OCI-LY1 (cell line): Measurements from ENCODE around the gene KCNK17.

ENCODE experiments used
- H2AFZ ChIP-seq: fragments of 200-600 bp; sonication (generic), shearing (Covaris generic); 2 replicates; pipeline ENCODE4 v1.6.0; 2014; ENCODE audit warnings: antibody characterized with exemption, mild to moderate bottlenecking, low read length
- H3F3A ChIP-seq: fragments of 200-600 bp; sonication (generic), shearing (Covaris generic); 2 replicates; pipeline ENCODE4 v1.6.0; 2014; ENCODE audit warnings: mild to moderate bottlenecking, antibody characterized with exemption, low read length, moderate library complexity; ENCODE audit not compliant: insufficient read depth
- H3K27ac ChIP-seq: fragments of 200-600 bp; sonication (generic); 2 replicates; pipeline ENCODE4 v1.5.1; 2014; ENCODE audit warnings: low read length, mixed run types, mild to moderate bottlenecking, low read depth; ENCODE audit not compliant: poor library complexity, severe bottlenecking
- H3K27me3 ChIP-seq: fragments of 200-600 bp; sonication (generic); 2 replicates; pipeline ENCODE4 v1.6.0; 2014; ENCODE audit warnings: antibody characterized with exemption, mild to moderate bottlenecking, low read length, moderate library complexity; ENCODE audit not compliant: insufficient read depth
- H3K36me3 ChIP-seq: fragments of 200-600 bp; sonication (generic); 2 replicates; pipeline ENCODE4 v1.6.1; 2014; ENCODE audit warnings: mild to moderate bottlenecking, antibody characterized with exemption, low read length, moderate library complexity, mixed read lengths; ENCODE audit not compliant: insufficient read depth
- H3K4me1 ChIP-seq: fragments of 200-600 bp; sonication (generic); 2 replicates; pipeline ENCODE4 v1.5.1; 2014; ENCODE audit warnings: mild to moderate bottlenecking, low read length, moderate library complexity; ENCODE audit not compliant: insufficient read depth, severe bottlenecking
- H3K4me2 ChIP-seq: fragments of 200-600 bp; sonication (generic), shearing (Covaris generic); 2 replicates; pipeline ENCODE4 v1.6.1; 2014; ENCODE audit warnings: low read length
- H3K4me3 ChIP-seq: fragments of 200-600 bp; sonication (generic); 2 replicates; pipeline ENCODE4 v1.5.1; 2014; ENCODE audit warnings: low read length, low read depth, mild to moderate bottlenecking, mixed read lengths; ENCODE audit not compliant: poor library complexity, severe bottlenecking
- H3K79me2 ChIP-seq: fragments of 200-600 bp; shearing (Covaris generic); 2 replicates; pipeline ENCODE4 v1.6.1; 2016; ENCODE audit warnings: mixed run types, low read length, mixed read lengths; ENCODE audit not compliant: insufficient read depth
- H3K9ac ChIP-seq: fragments of 200-600 bp; sonication (generic), shearing (Covaris generic); 2 replicates; pipeline ENCODE4 v1.6.1; 2014; ENCODE audit warnings: mild to moderate bottlenecking, low read length, mixed read lengths
- H3K9me2 ChIP-seq: fragments of 200-600 bp; sonication (generic), shearing (Covaris generic); 2 replicates; pipeline ENCODE4 v1.6.1; 2014; ENCODE audit warnings: low read depth, mild to moderate bottlenecking, low read length, mixed read lengths
- H3K9me3 ChIP-seq: fragments of 200-600 bp; shearing (Covaris generic); 2 replicates; pipeline ENCODE4 v1.6.1; 2014; ENCODE audit warnings: low read length, mixed read lengths
- H4K20me1 ChIP-seq: fragments of 200-600 bp; sonication (generic), shearing (Covaris generic); 2 replicates; pipeline ENCODE4 v1.6.0; 2016; ENCODE audit warnings: mild to moderate bottlenecking, low read length; ENCODE audit not compliant: insufficient read depth
- CTCF ChIP-seq: fragments of 200-600 bp; sonication (generic), shearing (Covaris generic); IDR thresholded peaks from 2 replicates; pipeline ENCODE4 v1.5.1; 2017; ENCODE audit warnings: mild to moderate bottlenecking, antibody characterized with exemption, low read length, moderate library complexity, mixed read lengths
- EZH2 ChIP-seq: fragments of 200-600 bp; sonication (generic), shearing (Covaris generic); IDR thresholded peaks from 2 replicates; pipeline ENCODE4 v1.8.0; 2017; ENCODE audit warnings: borderline replicate concordance, mixed run types, mild to moderate bottlenecking, antibody characterized with exemption, low read length, moderate library complexity, mixed read lengths

Gene KCNK17, protein sequence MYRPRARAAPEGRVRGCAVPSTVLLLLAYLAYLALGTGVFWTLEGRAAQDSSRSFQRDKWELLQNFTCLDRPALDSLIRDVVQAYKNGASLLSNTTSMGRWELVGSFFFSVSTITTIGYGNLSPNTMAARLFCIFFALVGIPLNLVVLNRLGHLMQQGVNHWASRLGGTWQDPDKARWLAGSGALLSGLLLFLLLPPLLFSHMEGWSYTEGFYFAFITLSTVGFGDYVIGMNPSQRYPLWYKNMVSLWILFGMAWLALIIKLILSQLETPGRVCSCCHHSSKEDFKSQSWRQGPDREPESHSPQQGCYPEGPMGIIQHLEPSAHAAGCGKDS

DNA sequence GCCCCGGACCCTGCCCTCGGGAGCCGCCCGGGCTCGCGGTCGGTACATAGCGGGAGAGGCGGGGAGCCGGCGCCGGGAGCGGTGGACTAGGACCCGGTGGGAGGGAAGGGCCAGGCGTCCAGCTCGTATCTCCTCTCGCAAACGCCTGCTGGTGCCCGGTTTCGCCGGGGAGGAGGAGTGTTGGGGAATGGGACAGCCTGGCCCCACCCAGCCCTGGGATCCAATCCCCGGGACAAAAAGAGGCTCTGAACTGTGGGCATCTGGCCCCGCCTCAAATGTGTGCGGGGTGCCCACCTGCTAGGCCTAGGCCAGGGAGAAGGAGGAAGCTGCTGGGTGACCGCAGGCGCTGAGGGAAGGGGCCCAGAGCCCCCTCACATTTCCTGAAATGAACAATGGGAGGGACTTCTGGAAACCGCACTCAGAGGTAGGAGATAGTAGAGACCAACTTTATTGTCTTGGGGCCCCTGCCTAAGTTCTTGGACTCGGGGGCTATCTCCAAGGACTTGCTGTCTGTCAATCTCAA is at the start of gene KCNK17:
Gene KCNK17 (minus strand): TSS at position 147 of the 523 bp plus-strand sequence. CDS start 99 bp downstream, at position 48.
- H3F3A ChIP-seq: no peaks in the 10 kb centered on the region
- H3K9me2 ChIP-seq: no peaks in the 10 kb centered on the region
- no peak within 1 kb of the TSS for H3K9ac ChIP-seq
- no peaks in the 10 kb centered on the region for H3K36me3 ChIP-seq
- no peaks in the 10 kb centered on the region for H3K79me2 ChIP-seq
- no peaks in the 10 kb centered on the region for H4K20me1 ChIP-seq
- no peaks in the 10 kb centered on the region for H3K27me3 ChIP-seq
- no peak within 1 kb of the TSS for H2AFZ ChIP-seq
- no peak within 1 kb of the TSS for H3K27ac ChIP-seq
- no peak within 1 kb of the TSS for H3K4me2 ChIP-seq
- no peak for TF ChIP-seq EZH2
- no peak for TF ChIP-seq CTCF
- no peaks in the 10 kb centered on the region for H3K9me3 ChIP-seq
- no peak within 1 kb of the TSS for H3K4me3 ChIP-seq
- H3K4me1 ChIP-seq: no peaks in the 10 kb centered on the region

- H3K9me3 ChIP-seq: no peaks in the 10 kb centered on the region
- no peak overlapping the region for H3K9ac ChIP-seq
- no peak overlapping the region for H2AFZ ChIP-seq
- no peaks in the 10 kb centered on the region for H3F3A ChIP-seq
- TF ChIP-seq CTCF (no peak), EZH2 (no peak)
- H4K20me1 ChIP-seq: no peaks in the 10 kb centered on the region
- H3K36me3 ChIP-seq: no peaks in the 10 kb centered on the region
- no peak overlapping the region for H3K4me3 ChIP-seq
- H3K79me2 ChIP-seq: no peaks in the 10 kb centered on the region
- H3K4me2 ChIP-seq: no peak overlapping the region
- no peaks in the 10 kb centered on the region for H3K27me3 ChIP-seq
- H3K27ac ChIP-seq: no peak overlapping the region
- H3K4me1 ChIP-seq: no peaks in the 10 kb centered on the region
- H3K9me2 ChIP-seq: no peaks in the 10 kb centered on the region
Observed at GRCh38 chr6:39363280-39363679, 49.1 kb upstream of the KCNK17 start.

DNA sequence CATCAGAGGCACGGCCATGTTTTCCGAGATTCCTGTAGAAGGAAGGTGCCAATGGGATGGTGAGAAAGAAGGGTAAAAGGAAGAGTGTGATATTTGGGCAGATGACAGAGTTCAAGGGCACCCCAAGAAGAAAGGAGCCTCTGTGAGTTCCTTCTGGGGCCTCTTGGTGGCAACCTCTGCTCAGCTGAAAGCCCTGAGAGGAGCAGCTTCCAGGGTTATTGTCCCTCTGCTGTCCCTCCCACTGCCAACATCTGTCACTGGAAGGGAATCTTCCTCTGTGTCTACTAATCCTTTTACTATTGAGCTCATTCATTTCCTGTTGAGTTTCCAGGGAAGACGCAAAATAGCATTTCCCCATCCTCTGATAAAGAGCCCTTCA is 48.3 kb upstream of the KCNK17 start:
- no peak overlapping the region for H3K27ac ChIP-seq
- H3K9me3 ChIP-seq: no peaks in the 10 kb centered on the region
- H4K20me1 ChIP-seq: no peaks in the 10 kb centered on the region
- no peak overlapping the region for H3K9ac ChIP-seq
- H3F3A ChIP-seq: no peaks in the 10 kb centered on the region
- no peaks in the 10 kb centered on the region for H3K9me2 ChIP-seq
- no peak overlapping the region for H2AFZ ChIP-seq
- H3K27me3 ChIP-seq: no peaks in the 10 kb centered on the region
- H3K79me2 ChIP-seq: no peaks in the 10 kb centered on the region
- H3K4me2 ChIP-seq: no peak overlapping the region
- TF ChIP-seq CTCF (no peak), EZH2 (no peak)
- no peak overlapping the region for H3K4me3 ChIP-seq
- H3K36me3 ChIP-seq: no peaks in the 10 kb centered on the region
- no peaks in the 10 kb centered on the region for H3K4me1 ChIP-seq
